Transverse colon (tissue), 4 donors: ENCODE data around the gene B4GAT1. TPM values are rescaled to one million over a fixed set of nuclear protein-coding genes. Genes with fewer than 3 reads are reported as not detected.
"Not testable (repeated sequence)": the region's sequence is repeated elsewhere in the genome, so short reads cannot be mapped to it uniquely, and the experiment has no call there.

Experiments used
- DNase-seq: peaks from one replicate; pipeline ENCODE4 v3.0.0-alpha.2; 2019
- H3K27ac ChIP-seq, 4 donors: fragments of 200-600 bp; sonication (generic); 2 replicates each; pipeline ENCODE4 v1.5.1; 2016 to 2018; ENCODE audit warnings: inconsistent platforms in 4 of 4
- H3K27me3 ChIP-seq: fragments of 200-600 bp; sonication (generic); 2 replicates; pipeline ENCODE4 v1.5.1; 2017; ENCODE audit warnings: inconsistent platforms
- H3K36me3 ChIP-seq, 4 donors: fragments of 200-600 bp; sonication (generic); 2 replicates each; pipeline ENCODE4 v1.5.1; 2017 to 2019; ENCODE audit warnings: inconsistent platforms in 4 of 4
- H3K4me1 ChIP-seq, 4 donors: fragments of 200-600 bp; sonication (generic); 2 replicates each; pipeline ENCODE4 v1.5.1; 2017 to 2020; ENCODE audit warnings: inconsistent platforms in 4 of 4
- H3K4me3 ChIP-seq, 4 donors: fragments of 200-600 bp; sonication (generic); 1 replicate in 1 of 4; 2 replicates in 3 of 4; pipeline versions ENCODE4 v1.5.1 to v1.6.1; 2017 to 2019; ENCODE audit warnings: inconsistent platforms in 4 of 4
- H3K9me3 ChIP-seq, 2 donors: fragments of 200-600 bp; sonication (generic); 2 replicates each; pipeline ENCODE4 v1.5.1; 2017 to 2019; ENCODE audit warnings: inconsistent platforms in 2 of 2
- CTCF ChIP-seq, 5 experiments: fragments of 200-600 bp in 3 of 5; fragments of 450-650 bp in 2 of 5; sonication (generic) in 3 of 5; IDR thresholded peaks; 1 replicate in 2 of 5; 2 replicates in 3 of 5; pipeline ENCODE4 v1.5.1; 2016 to 2017; ENCODE audit warnings: antibody characterized with exemption in 5 of 5, inconsistent platforms in 3 of 5, mild to moderate bottlenecking in 2 of 5, moderate library complexity in 1 of 5
- EP300 ChIP-seq: sonication (generic); formaldehyde crosslinking; IDR thresholded peaks from one replicate; pipeline ENCODE4 v1.6.1; 2017; ENCODE audit warnings: antibody characterized with exemption, low read depth
- POLR2A ChIP-seq: fragments of 450-650 bp; IDR thresholded peaks from one replicate; pipeline ENCODE4 v1.6.1; 2016; ENCODE audit warnings: antibody characterized with exemption, mild to moderate bottlenecking, moderate library complexity
- POLR2AphosphoS5 ChIP-seq, 3 donors: sonication (generic); formaldehyde crosslinking; IDR thresholded peaks; one replicate each; pipeline ENCODE4 v1.6.1; 2016; ENCODE audit warnings: antibody characterized with exemption in 3 of 3
- whole genome bisulfite sequencing, 2 donors: methylation state at CpG; one replicate each; pipeline ENCODE4 v1.1.5; 2018; ENCODE audit warnings: low coverage in 1 of 2; 5-methylcytosine and 5-hydroxymethylcytosine counted together
- in situ Hi-C, 4 donors: fragments of 200-750 bp; cut with MboI; loops; one replicate each; pipeline versions ENCODE4 v1.15.0 to v1.15.1; 2017; ENCODE audit warnings: low sequenced_read_pairs in 3 of 4, low pct_ligation_motif_present in 1 of 4, low pct_unique_long_range_greater_than_20kb in 1 of 4
- intact Hi-C: fragments of 100-400 bp; cut with DNase I; formaldehyde crosslinking; loops from one replicate; pipeline ENCODE4 v1.15.1; 2023; ENCODE audit warnings: low total_unique reads
- total RNA-seq, 4 donors: library from RNA; depleted of rRNA; stranded (reverse); fragments of >200 nt; gene quantifications; one replicate each; pipeline ENCODE4 v1.1.0, GENCODE V29; 2016

The B4GAT1 gene
- total RNA-seq, 4 donors from 2014 or later: 21.8 to 31.8 (median 23.6) TPM

GRCh38 chr11:66386171-66387069, 39.0 kb upstream of the B4GAT1 start:
- in situ Hi-C loops: loop anchor here in 1 of 4 donors (10.0 kb wide), 1 partner anchor 82 kb away; no protein-coding TSS in a partner anchor
- no peaks in the 10 kb centered on the region for H3K36me3 ChIP-seq
- no peak overlapping the region for H3K27ac ChIP-seq
- H3K4me1 ChIP-seq: peaks cover 0 to 12% (median 0%) of the 10 kb centered on the region in 4 donors
- DNase-seq: peak; percentile 88
- H3K27me3 ChIP-seq: peaks cover 14% of the 10 kb centered on the region
- H3K9me3 ChIP-seq: no peaks in the 10 kb centered on the region
- no peak for TF ChIP-seq POLR2A
- TF ChIP-seq EP300: no peak
- no peak for TF ChIP-seq POLR2AphosphoS5 (IDR thresholded peaks at IDR 0.05)
- peak; percentile 84 to 97 (median 95) for TF ChIP-seq CTCF (IDR thresholded peaks at IDR 0.05)
- intact Hi-C loops: no loop called here
- peak overlapping the region in 2 of 4 donors; percentile 9 to 34 for H3K4me3 ChIP-seq
- 7 to 24% methylated on average over 5 to 20 of the region's 20 CpGs for WGBS, 2 donors

- intact Hi-C loops, H3K27ac ChIP-seq, DNase-seq, H3K27me3 ChIP-seq, H3K4me3 ChIP-seq, H3K36me3 ChIP-seq, H3K9me3 ChIP-seq: not testable (repeated sequence)
- WGBS, 2 donors: 59 to 67% methylated on average over 5 to 13 of the region's 13 CpGs
- in situ Hi-C loops: loop anchor here in 1 of 4 donors (10.0 kb wide), 1 partner anchor 80 kb away; no protein-coding TSS in a partner anchor
- peaks cover 0 to 12% (median 0%) of the 10 kb centered on the region in 4 donors for H3K4me1 ChIP-seq
Measured at GRCh38 chr11:66384316-66384715, 36.9 kb upstream of the B4GAT1 start.

- peaks cover 19% of the 10 kb centered on the region for H3K27me3 ChIP-seq
- H3K36me3 ChIP-seq, H3K9me3 ChIP-seq, DNase-seq, H3K4me1 ChIP-seq, intact Hi-C loops, H3K4me3 ChIP-seq, H3K27ac ChIP-seq: not testable (repeated sequence)
- in situ Hi-C loops: loop anchor here in 1 of 4 donors (10.0 kb wide), 1 partner anchor 75 kb away; no protein-coding TSS in a partner anchor
- 20 to 22% methylated on average over 1 to 7 of the region's 7 CpGs for WGBS, 2 donors
Measured at GRCh38 chr11:66380264-66380663, 32.8 kb upstream of the B4GAT1 start.

- H3K36me3 ChIP-seq, H3K27ac ChIP-seq, in situ Hi-C loops, H3K9me3 ChIP-seq, DNase-seq, H3K4me3 ChIP-seq, intact Hi-C loops: not testable (repeated sequence)
- WGBS, 2 donors: 76 to 79% methylated on average over 3 to 9 of the region's 9 CpGs
- peaks cover 41% of the 10 kb centered on the region for H3K27me3 ChIP-seq
- H3K4me1 ChIP-seq: peaks cover 0 to 28% (median 17%) of the 10 kb centered on the region in 4 donors
Measured at GRCh38 chr11:66373690-66374287, 26.4 kb upstream of the B4GAT1 start.

GRCh38 chr11:66373265-66373664, 25.8 kb upstream of the B4GAT1 start:
- DNase-seq: no peak
- intact Hi-C loops (no loop called here), in situ Hi-C loops (no loop called here)
- H3K27me3 ChIP-seq: peaks cover 41% of the 10 kb centered on the region
- H3K4me1 ChIP-seq: peaks cover 0 to 28% (median 17%) of the 10 kb centered on the region in 4 donors
- WGBS, 2 donors: 54% methylated on average over 5 of the region's 5 CpGs
- H3K9me3 ChIP-seq: no peaks in the 10 kb centered on the region
- H3K4me3 ChIP-seq: no peak overlapping the region
- no peaks in the 10 kb centered on the region for H3K36me3 ChIP-seq
- TF ChIP-seq POLR2A: no peak
- TF ChIP-seq EP300: no peak
- no peak for TF ChIP-seq POLR2AphosphoS5 (IDR thresholded peaks at IDR 0.05)
- no peak for TF ChIP-seq CTCF (IDR thresholded peaks at IDR 0.05)
- H3K27ac ChIP-seq: no peak overlapping the region
